ENCODE results near the gene LAMA2. TPM values are rescaled to one million over a fixed set of nuclear protein-coding genes. Genes with fewer than 3 reads are reported as not detected.

Gene LAMA2
- total and polyA plus RNA-seq, 7 donors: 8.8 to 59.0 (median 27.3) TPM

GRCh38 chr6:129194306-129194941, 311.5 kb downstream of the LAMA2 start:
- TF ChIP-seq, protein P1, sequence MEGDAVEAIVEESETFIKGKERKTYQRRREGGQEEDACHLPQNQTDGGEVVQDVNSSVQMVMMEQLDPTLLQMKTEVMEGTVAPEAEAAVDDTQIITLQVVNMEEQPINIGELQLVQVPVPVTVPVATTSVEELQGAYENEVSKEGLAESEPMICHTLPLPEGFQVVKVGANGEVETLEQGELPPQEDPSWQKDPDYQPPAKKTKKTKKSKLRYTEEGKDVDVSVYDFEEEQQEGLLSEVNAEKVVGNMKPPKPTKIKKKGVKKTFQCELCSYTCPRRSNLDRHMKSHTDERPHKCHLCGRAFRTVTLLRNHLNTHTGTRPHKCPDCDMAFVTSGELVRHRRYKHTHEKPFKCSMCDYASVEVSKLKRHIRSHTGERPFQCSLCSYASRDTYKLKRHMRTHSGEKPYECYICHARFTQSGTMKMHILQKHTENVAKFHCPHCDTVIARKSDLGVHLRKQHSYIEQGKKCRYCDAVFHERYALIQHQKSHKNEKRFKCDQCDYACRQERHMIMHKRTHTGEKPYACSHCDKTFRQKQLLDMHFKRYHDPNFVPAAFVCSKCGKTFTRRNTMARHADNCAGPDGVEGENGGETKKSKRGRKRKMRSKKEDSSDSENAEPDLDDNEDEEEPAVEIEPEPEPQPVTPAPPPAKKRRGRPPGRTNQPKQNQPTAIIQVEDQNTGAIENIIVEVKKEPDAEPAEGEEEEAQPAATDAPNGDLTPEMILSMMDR (IDR thresholded peaks at IDR 0.05): no peak
- Histone ChIP-seq H3K4me1 (no peaks in the 10 kb centered on the region), H3K9me3 (no peaks in the 10 kb centered on the region), H3K4me3 (no peak overlapping the region), H3K36me3 (ENCODE audit: insufficient read depth in 1 of 2, low read depth in 1 of 2) (no peaks in the 10 kb centered on the region), H3K27me3 (ENCODE audit: insufficient read depth in 3 of 3, low read length in 2 of 3) (no peaks in the 10 kb centered on the region), H3K27ac (no peak overlapping the region)
- ATAC-seq (no peak), DNase-seq (no peak)
- 47 to 60% (median 47%) methylated on average over 7 of the region's 7 CpGs for WGBS, 3 donors
- intact Hi-C loops (cut with DNase I): no loop called here

DNA sequence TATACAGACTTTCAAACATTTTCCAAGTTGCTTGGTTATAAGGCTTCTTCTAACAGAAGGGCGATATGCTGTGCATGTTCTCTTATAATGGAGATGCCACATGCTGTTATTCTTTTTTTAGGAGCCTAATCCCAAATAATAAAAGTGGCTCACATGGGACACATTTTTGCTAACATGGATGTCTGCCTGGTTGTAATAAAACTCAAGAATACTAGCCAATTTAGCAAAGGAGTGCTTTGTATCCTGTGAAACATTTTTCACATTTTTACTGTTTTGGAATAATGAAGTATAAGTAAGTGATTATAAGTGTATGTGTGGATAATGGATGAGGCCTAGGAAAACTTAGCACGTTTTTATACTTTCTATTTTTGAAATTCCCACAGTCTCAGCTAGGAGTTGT, 312.2 kb downstream of the LAMA2 start:
- no peaks in the 10 kb centered on the region for H3K4me1 ChIP-seq
- H3K27ac ChIP-seq: no peak overlapping the region
- H3K9me3 ChIP-seq: no peaks in the 10 kb centered on the region
- intact Hi-C loops (cut with DNase I): no loop called here
- ATAC-seq (no peak), DNase-seq (no peak)
- TF ChIP-seq, protein P1 (IDR thresholded peaks at IDR 0.05): no peak
- H3K36me3 ChIP-seq (ENCODE audit: insufficient read depth in 1 of 2, low read depth in 1 of 2): no peaks in the 10 kb centered on the region
- no peak overlapping the region for H3K4me3 ChIP-seq
- WGBS, 3 donors: 30 to 41% (median 35%) methylated on average over 2 of the region's 2 CpGs
- no peaks in the 10 kb centered on the region for H3K27me3 ChIP-seq (ENCODE audit: insufficient read depth in 3 of 3, low read length in 2 of 3)

- no peak overlapping the region for H3K4me3 ChIP-seq
- no peaks in the 10 kb centered on the region for H3K36me3 ChIP-seq (ENCODE audit: insufficient read depth in 1 of 2, low read depth in 1 of 2)
- no peak overlapping the region for H3K27ac ChIP-seq
- TF ChIP-seq, protein P1 (IDR thresholded peaks at IDR 0.05): no peak
- ATAC-seq (no peak), DNase-seq (no peak)
- no peaks in the 10 kb centered on the region for H3K4me1 ChIP-seq
- H3K27me3 ChIP-seq (ENCODE audit: insufficient read depth in 3 of 3, low read length in 2 of 3): no peaks in the 10 kb centered on the region
- intact Hi-C loops (cut with DNase I): no loop called here
- no peaks in the 10 kb centered on the region for H3K9me3 ChIP-seq
These were observed 312.7 kb downstream of the LAMA2 start for GRCh38 chr6:129195643-129196042.

DNA sequence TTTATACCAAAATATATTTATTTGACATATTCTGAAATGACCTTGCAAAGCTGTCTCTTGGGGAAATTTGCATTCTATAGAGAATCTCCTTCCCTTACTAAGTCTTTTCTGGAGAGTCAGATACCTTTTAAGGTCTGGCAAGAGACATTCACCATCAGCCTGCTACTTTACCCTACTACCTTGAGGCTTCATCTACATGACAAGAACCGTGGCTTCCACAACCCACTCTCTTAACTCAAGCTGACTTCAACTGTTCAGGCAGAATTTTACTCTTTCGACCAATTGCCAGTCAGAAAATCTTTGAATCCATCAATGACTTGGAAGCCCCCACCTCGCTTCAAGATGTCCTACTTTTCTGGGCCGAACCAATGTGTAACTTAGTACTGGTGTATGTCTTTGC, 314.2 kb downstream of the LAMA2 start:
- Histone ChIP-seq H3K27me3 (ENCODE audit: insufficient read depth in 3 of 3, low read length in 2 of 3) (no peaks in the 10 kb centered on the region), H3K9me3 (no peaks in the 10 kb centered on the region), H3K36me3 (ENCODE audit: insufficient read depth in 1 of 2, low read depth in 1 of 2) (no peaks in the 10 kb centered on the region), H3K4me3 (no peak overlapping the region), H3K4me1 (no peaks in the 10 kb centered on the region), H3K27ac (no peak overlapping the region)
- no peak for DNase-seq
- WGBS, 3 donors: 94 to 97% (median 95%) methylated on average over 4 of the region's 4 CpGs
- intact Hi-C loops (cut with DNase I): no loop called here
- TF ChIP-seq, protein P1 (IDR thresholded peaks at IDR 0.05): no peak
- ATAC-seq: no peak

DNA sequence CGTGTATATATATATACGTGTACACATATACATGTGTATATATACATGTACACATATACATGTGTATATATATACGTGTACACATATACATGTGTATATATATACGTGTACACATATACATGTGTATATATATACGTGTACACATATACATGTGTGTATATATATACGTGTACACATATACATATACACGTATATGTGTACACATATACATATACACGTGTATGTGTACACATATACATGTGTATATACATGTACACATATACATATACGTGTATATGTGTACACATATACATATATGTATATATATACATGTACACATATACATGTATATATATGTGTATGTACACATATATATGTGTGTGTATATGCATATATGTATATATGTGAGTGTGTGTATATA, 317.2 kb downstream of the LAMA2 start:
- no peak overlapping the region for H3K27ac ChIP-seq
- intact Hi-C loops (cut with DNase I): no loop called here
- no peaks in the 10 kb centered on the region for H3K4me1 ChIP-seq
- H3K4me3 ChIP-seq: no peak overlapping the region
- DNase-seq: no peak
- WGBS, 3 donors: 89 to 93% (median 90%) methylated on average over 9 of the region's 9 CpGs
- H3K36me3 ChIP-seq (ENCODE audit: insufficient read depth in 1 of 2, low read depth in 1 of 2): no peaks in the 10 kb centered on the region
- no peaks in the 10 kb centered on the region for H3K27me3 ChIP-seq (ENCODE audit: insufficient read depth in 3 of 3, low read length in 2 of 3)
- TF ChIP-seq, protein P1 (IDR thresholded peaks at IDR 0.05): no peak
- H3K9me3 ChIP-seq: no peaks in the 10 kb centered on the region
- no peak for ATAC-seq
